H1 (cell line): ENCODE measurements around the gene ANKRD7. TPM values are rescaled to one million over a fixed set of nuclear protein-coding genes. Genes with fewer than 3 reads are reported as not detected.

Experiments
- NANOG ChIP-seq: IDR thresholded peaks from 2 replicates; pipeline ENCODE4 v1.6.1; 2011; ENCODE audit warnings: low read length, low read depth, mild to moderate bottlenecking, inconsistent platforms; ENCODE audit not compliant: insufficient read depth, poor library complexity, severe bottlenecking
- polyA plus RNA-seq, 7 experiments: library from polyadenylated mRNA; depleted of rRNA in 3 of 7; stranded (reverse) in 5 of 7; unstranded in 2 of 7; fragments of >200 nt in 5 of 7; fragments of 200-250 nt in 2 of 7; gene quantifications; 1 replicate in 5 of 7; 2 replicates in 1 of 7; 4 replicates in 1 of 7; pipeline versions ENCODE4 v1.2.1 to v1.2.3, GENCODE V29; 2011 to 2013; ENCODE audit warnings: missing spikeins in 2 of 7, mixed read lengths in 2 of 7
- total RNA-seq: library from RNA; stranded (reverse); fragmentation: NEBNext Ultra II Directional; extraction: Animal tissue kit (Norgen Biotek cat#: 25700); gene quantifications from 2 replicates; pipeline ENCODE4 v1.2.1, GENCODE V29; 2021

The ANKRD7 gene
- total and polyA plus RNA-seq, 2 of the 8 experiments (the other 6 are each of a cell fraction or from before 2014, with no cell fraction given), result not detected

DNA sequence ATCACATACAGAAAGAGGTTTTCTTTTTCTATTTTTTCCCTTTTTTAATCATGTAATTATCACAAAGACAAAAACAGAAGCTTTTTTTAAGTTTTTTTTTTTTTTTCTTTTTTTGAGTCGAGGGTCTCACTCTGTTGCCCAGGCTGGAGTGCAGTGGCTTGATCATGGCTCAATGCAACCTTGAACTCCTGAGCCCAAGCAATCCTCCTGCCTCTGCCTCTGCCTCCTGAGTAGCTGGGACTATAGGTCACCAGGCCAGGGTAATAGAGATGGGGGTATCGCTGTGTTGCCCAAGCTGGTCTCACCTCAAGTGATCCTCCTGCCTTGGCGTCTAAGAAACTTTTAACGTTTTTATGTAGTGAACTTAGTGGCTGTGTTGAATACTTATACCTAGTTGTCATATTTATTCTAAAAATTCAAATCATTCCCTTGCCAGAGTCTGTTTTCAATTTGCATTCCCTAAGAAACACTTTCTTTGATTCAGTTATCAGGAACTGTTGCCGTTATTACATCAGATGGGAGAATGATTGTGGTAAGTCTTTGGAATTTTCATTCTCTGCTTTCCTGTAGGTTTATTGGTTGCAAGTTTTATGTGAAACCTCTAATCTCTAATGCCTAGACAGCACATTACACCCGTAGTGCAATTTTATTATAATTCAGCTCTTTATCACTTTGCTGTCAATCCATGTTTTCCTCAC, 39.2 kb upstream of the ANKRD7 start (continued):
- TF ChIP-seq NANOG, result no peak
- TF ChIP-seq, all 59 proteins: peak for 0
